ENCODE data around the gene GCC2.
"Not testable (repeated sequence)": the region's sequence is repeated elsewhere in the genome, so short reads cannot be mapped to it uniquely, and the experiment has no call there.

Gene GCC2

DNA sequence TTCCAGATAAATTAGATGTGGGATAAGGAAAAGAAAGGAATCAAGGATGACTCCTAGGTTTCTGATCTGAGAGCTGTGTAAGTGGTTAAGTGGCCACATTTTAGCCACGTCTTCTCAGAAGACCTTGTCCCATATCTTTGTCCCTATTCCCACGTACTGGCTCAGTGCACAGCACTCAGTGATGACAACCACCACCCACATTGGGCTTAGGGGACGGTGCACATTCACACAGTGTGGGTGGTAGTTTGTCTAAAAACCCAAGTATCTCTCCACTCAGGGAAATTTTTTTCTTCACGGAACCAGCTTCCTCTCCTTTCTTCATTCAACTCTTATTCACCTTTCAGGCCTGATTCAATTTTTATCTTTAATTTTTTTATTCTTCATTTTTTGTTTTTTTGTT, 30.6 kb upstream of the GCC2 start:
- H3K79me2 ChIP-seq (ENCODE audit: low read length) = no peaks in the 10 kb centered on the region
- no peak overlapping the region for H3K9ac ChIP-seq (ENCODE audit: low read length)
- no peak overlapping the region for H3K27ac ChIP-seq (ENCODE audit: low read length)
- H3K9me3 ChIP-seq (ENCODE audit: insufficient read depth, low read length) = no peaks in the 10 kb centered on the region
- no peaks in the 10 kb centered on the region for H3K27me3 ChIP-seq (ENCODE audit: low read depth, low read length)
- no peaks in the 10 kb centered on the region for H4K20me1 ChIP-seq (ENCODE audit: insufficient read depth, low read length)
- TF ChIP-seq, protein P1, sequence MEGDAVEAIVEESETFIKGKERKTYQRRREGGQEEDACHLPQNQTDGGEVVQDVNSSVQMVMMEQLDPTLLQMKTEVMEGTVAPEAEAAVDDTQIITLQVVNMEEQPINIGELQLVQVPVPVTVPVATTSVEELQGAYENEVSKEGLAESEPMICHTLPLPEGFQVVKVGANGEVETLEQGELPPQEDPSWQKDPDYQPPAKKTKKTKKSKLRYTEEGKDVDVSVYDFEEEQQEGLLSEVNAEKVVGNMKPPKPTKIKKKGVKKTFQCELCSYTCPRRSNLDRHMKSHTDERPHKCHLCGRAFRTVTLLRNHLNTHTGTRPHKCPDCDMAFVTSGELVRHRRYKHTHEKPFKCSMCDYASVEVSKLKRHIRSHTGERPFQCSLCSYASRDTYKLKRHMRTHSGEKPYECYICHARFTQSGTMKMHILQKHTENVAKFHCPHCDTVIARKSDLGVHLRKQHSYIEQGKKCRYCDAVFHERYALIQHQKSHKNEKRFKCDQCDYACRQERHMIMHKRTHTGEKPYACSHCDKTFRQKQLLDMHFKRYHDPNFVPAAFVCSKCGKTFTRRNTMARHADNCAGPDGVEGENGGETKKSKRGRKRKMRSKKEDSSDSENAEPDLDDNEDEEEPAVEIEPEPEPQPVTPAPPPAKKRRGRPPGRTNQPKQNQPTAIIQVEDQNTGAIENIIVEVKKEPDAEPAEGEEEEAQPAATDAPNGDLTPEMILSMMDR (IDR thresholded peaks at IDR 0.05; ENCODE audit: low read depth, low read length) = no peak
- no peak for TF ChIP-seq EZH2phosphoT487 (IDR thresholded peaks at IDR 0.05; ENCODE audit: low read depth)
- H3K4me3 ChIP-seq (ENCODE audit: low read length) = no peak overlapping the region
- no peak overlapping the region for H2AFZ ChIP-seq (ENCODE audit: low read depth, low read length)
- no peak overlapping the region for H3K4me2 ChIP-seq (ENCODE audit: low read length)
- H3K36me3 ChIP-seq (replicated peaks; ENCODE audit: low read depth, low read length) = no peaks in the 10 kb centered on the region
- no peaks in the 10 kb centered on the region for H3K4me1 ChIP-seq (ENCODE audit: low read length)

DNA sequence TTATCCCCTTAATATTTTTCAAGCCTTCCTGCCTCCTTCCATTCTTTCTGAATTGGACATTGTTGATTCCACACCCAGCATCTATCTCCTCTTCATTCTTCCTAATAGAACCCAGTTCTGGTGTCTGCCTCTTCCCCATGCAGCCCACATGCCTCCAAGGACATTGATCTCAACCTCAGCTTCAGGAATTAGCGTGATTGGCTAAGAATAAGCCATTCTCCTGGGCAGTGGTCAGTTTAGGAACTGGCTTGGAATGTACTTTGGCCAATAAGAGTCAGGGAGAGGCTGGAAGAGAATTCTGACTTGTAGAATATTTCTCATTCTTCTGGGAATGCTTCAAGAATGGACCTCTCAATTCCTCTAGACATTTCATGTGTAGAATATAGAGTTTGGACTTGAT, 25.9 kb upstream of the GCC2 start:
- no peak for TF ChIP-seq EZH2phosphoT487 (IDR thresholded peaks at IDR 0.05; ENCODE audit: low read depth)
- TF ChIP-seq, protein P1 (IDR thresholded peaks at IDR 0.05; ENCODE audit: low read depth, low read length) = no peak
- Histone ChIP-seq H2AFZ (ENCODE audit: low read depth, low read length) (no peak overlapping the region), H3K27ac (ENCODE audit: low read length) (no peak overlapping the region), H4K20me1 (ENCODE audit: insufficient read depth, low read length) (no peaks in the 10 kb centered on the region), H3K4me3 (ENCODE audit: low read length) (no peak overlapping the region), H3K9ac (ENCODE audit: low read length) (no peak overlapping the region), H3K79me2 (ENCODE audit: low read length) (no peaks in the 10 kb centered on the region), H3K9me3 (ENCODE audit: insufficient read depth, low read length) (no peaks in the 10 kb centered on the region), H3K27me3 (ENCODE audit: low read depth, low read length) (no peaks in the 10 kb centered on the region), H3K4me2 (ENCODE audit: low read length) (no peak overlapping the region), H3K36me3 (replicated peaks; ENCODE audit: low read depth, low read length) (no peaks in the 10 kb centered on the region), H3K4me1 (ENCODE audit: low read length) (no peaks in the 10 kb centered on the region)

DNA sequence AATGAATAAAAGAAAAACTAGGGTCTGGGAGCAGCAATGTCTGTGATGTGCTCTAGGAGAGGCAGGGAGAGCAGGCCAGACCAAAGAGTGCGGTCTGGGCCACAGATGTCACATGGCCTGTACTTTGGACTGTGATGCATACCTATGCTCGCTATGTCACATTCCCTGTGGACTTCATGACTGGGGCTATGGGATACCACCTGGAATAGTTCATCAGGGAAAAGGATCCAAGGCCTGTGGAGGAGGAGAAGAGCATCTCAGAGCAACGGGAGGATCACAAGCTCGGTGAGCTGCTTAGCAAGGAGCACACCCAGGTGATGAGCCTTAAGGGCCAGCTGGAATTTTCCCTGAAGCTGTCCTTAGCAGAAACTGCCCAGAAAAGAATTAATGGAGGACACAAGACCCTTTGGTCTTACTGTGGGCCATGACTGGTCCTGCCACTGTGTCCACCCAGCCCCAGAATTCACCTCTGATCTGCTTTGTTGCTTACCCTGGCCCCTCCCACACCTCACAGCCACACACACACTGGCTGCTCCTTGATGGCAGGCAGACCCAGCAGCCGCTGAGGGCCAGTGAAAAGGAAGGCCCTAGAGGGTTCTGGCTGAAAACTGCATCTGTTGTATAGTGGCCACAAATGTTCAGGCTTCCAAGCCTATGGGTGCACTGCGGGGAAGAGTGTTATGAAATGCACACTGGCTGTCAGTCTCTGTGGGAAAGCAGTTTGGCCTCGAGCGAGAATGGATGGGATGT, 25.3 kb upstream of the GCC2 start:
- Histone ChIP-seq H3K4me1 (ENCODE audit: low read length) (no peaks in the 10 kb centered on the region), H4K20me1 (ENCODE audit: insufficient read depth, low read length) (no peaks in the 10 kb centered on the region), H3K36me3 (replicated peaks; ENCODE audit: low read depth, low read length) (no peaks in the 10 kb centered on the region), H3K9ac (ENCODE audit: low read length) (no peak overlapping the region), H3K79me2 (ENCODE audit: low read length) (no peaks in the 10 kb centered on the region), H3K27me3 (ENCODE audit: low read depth, low read length) (no peaks in the 10 kb centered on the region), H3K4me2 (ENCODE audit: low read length) (no peak overlapping the region), H3K9me3 (ENCODE audit: insufficient read depth, low read length) (no peaks in the 10 kb centered on the region), H3K4me3 (ENCODE audit: low read length) (no peak overlapping the region), H2AFZ (ENCODE audit: low read depth, low read length) (no peak overlapping the region), H3K27ac (ENCODE audit: low read length) (no peak overlapping the region)
- TF ChIP-seq, protein P1 (IDR thresholded peaks at IDR 0.05; ENCODE audit: low read depth, low read length) = no peak
- TF ChIP-seq EZH2phosphoT487 (IDR thresholded peaks at IDR 0.05; ENCODE audit: low read depth) = no peak

DNA sequence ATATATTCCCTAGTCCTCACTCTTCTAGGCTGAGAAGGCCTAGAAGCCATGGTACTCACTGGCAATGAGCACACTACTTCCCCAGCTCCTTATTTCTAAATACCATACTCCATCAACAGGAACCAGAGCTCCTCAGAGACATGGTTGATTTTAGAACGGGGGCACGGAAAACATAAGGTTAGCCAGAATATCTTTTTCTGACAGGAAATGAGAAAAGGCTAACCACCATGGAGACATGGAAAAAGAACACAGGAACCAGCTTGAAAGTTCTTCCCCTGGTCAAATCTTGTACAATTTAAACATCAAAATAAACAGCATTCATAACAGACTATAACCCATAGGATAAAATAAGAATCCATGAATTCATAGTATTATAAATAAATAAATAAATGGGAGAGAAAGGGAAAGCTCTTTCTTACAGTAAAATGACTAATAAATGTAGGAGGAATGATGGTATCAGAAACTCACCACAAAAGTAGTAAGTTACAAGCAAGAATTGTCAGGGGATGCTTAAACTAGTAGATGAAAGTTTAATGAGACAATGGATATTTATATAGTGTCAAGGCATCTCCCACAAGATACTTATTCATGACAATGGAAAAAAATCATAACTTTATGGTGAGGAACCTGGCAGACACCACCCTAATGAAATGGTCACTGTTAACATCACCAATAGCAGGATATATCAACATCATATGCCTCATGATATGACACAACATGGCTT, 20.6 kb upstream of the GCC2 start:
- H2AFZ ChIP-seq (ENCODE audit: low read depth, low read length) = no peak overlapping the region
- no peak overlapping the region for H3K4me2 ChIP-seq (ENCODE audit: low read length)
- no peak overlapping the region for H3K9ac ChIP-seq (ENCODE audit: low read length)
- no peaks in the 10 kb centered on the region for H3K9me3 ChIP-seq (ENCODE audit: insufficient read depth, low read length)
- no peak overlapping the region for H3K4me3 ChIP-seq (ENCODE audit: low read length)
- H3K27me3 ChIP-seq (ENCODE audit: low read depth, low read length) = no peaks in the 10 kb centered on the region
- no peaks in the 10 kb centered on the region for H3K4me1 ChIP-seq (ENCODE audit: low read length)
- H3K27ac ChIP-seq (ENCODE audit: low read length) = no peak overlapping the region
- H3K79me2 ChIP-seq (ENCODE audit: low read length) = no peaks in the 10 kb centered on the region
- TF ChIP-seq, protein P1 (IDR thresholded peaks at IDR 0.05; ENCODE audit: low read depth, low read length) = no peak
- TF ChIP-seq EZH2phosphoT487 (IDR thresholded peaks at IDR 0.05; ENCODE audit: low read depth) = no peak
- H3K36me3 ChIP-seq (replicated peaks; ENCODE audit: low read depth, low read length) = no peaks in the 10 kb centered on the region
- H4K20me1 ChIP-seq (ENCODE audit: insufficient read depth, low read length) = no peaks in the 10 kb centered on the region

DNA sequence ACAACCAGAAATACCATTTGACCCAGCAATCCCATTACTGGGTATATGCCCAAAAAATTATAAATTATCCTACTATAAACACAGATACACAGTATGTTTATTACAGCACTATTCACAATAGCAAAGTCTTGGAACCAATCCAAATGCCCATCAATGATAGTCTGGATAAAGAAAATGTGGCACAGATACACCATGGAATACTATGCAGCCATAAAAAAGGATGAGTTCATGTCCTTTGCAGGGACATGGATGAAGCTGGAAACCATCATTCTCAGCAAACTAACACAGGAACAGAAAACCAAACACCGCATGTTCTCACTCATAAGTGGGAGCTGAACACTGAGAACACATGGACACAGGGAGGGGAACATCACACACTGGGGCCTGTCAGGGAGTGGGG, 13.4 kb upstream of the GCC2 start:
- not testable (repeated sequence) for H3K79me2 ChIP-seq (ENCODE audit: low read length); H3K36me3 ChIP-seq (replicated peaks; ENCODE audit: low read depth, low read length); H2AFZ ChIP-seq (ENCODE audit: low read depth, low read length); H3K27me3 ChIP-seq (ENCODE audit: low read depth, low read length); H3K27ac ChIP-seq (ENCODE audit: low read length); H3K4me1 ChIP-seq (ENCODE audit: low read length); H3K4me2 ChIP-seq (ENCODE audit: low read length); H4K20me1 ChIP-seq (ENCODE audit: insufficient read depth, low read length); H3K4me3 ChIP-seq (ENCODE audit: low read length); H3K9ac ChIP-seq (ENCODE audit: low read length); H3K9me3 ChIP-seq (ENCODE audit: insufficient read depth, low read length)

Data from OCI-LY3 (cell line).